DND-41 (cell line): ENCODE results near the gene RHBDD3.
"Not testable (repeated sequence)": the region's sequence is repeated elsewhere in the genome, so short reads cannot be mapped to it uniquely, and the experiment has no call there.

Experiments
- CTCF ChIP-seq: IDR thresholded peaks from 2 replicates; pipeline ENCODE4 v1.5.1; 2012; ENCODE audit warnings: borderline replicate concordance, low read length, moderate library complexity, mild to moderate bottlenecking; ENCODE audit not compliant: poor library complexity, severe bottlenecking; ENCODE audit errors: extremely low read depth
- EZH2 ChIP-seq: IDR thresholded peaks from 3 replicates; pipeline ENCODE4 v1.6.1; 2012; ENCODE audit warnings: borderline replicate concordance, low read depth, mild to moderate bottlenecking, moderate library complexity, low read length, inconsistent platforms; ENCODE audit not compliant: severe bottlenecking

GRCh38 chr22:29247891-29248290 is 19.9 kb downstream of the RHBDD3 start:
- TF ChIP-seq CTCF, EZH2: not testable (repeated sequence)
